GM19438 (cell line): ENCODE data around the gene ZYX.

Experiments
- ATAC-seq: cut with Tn5 transposase; IDR thresholded peaks from one replicate; pipeline ENCODE4 v1.9.1; 2021; ENCODE audit warnings: low read depth; ENCODE audit not compliant: unreplicated experiment

The ZYX gene, protein sequence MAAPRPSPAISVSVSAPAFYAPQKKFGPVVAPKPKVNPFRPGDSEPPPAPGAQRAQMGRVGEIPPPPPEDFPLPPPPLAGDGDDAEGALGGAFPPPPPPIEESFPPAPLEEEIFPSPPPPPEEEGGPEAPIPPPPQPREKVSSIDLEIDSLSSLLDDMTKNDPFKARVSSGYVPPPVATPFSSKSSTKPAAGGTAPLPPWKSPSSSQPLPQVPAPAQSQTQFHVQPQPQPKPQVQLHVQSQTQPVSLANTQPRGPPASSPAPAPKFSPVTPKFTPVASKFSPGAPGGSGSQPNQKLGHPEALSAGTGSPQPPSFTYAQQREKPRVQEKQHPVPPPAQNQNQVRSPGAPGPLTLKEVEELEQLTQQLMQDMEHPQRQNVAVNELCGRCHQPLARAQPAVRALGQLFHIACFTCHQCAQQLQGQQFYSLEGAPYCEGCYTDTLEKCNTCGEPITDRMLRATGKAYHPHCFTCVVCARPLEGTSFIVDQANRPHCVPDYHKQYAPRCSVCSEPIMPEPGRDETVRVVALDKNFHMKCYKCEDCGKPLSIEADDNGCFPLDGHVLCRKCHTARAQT

GRCh38 chr7:143380646-143381426, at the start of gene ZYX:
TSS of gene ZYX (plus strand) at chr7:143381345. CDS start at chr7:143381572, 227 bp downstream.
- ATAC-seq: peak; percentile 68

DNA sequence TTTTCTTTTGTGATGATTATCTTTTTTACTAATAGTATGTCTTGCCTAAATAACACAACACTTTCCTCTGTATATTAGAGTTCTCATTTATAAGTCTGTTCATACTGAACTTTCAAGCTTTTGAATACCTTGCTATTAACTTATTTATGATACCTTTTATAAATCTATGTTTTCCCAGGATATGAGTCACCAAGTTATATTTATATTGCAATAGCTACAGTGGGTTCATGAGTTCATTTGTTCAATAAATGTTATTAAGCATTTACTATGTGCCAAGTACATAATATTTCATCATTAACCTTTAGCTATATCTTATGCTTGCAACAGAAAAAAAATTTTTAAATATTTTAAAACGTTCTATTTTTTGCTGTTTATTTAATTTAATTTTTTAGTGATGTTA, 46.9 kb upstream of the ZYX start:
- ATAC-seq: no peak

- ATAC-seq: no peak
Measured at GRCh38 chr7:143337216-143337615, 43.9 kb upstream of the ZYX start.

DNA sequence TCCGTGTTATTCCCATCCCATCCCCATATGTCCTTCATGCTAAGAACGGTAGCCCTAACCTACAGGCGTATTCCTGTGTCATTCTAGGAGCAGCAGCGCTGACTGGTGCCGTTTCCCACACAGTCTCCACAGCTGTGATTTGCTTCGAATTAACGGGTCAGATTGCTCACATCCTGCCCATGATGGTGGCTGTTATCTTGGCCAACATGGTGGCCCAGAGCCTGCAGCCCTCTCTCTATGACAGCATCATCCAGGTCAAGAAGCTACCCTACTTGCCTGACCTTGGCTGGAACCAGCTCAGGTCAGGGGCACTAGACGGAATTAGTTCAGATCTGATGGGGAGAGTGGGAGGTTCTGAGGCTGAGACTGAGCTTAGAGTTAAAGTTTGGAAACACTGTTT, 39.3 kb upstream of the ZYX start:
- no peak for ATAC-seq

GRCh38 chr7:143343596-143343995, 37.5 kb upstream of the ZYX start:
- no peak for ATAC-seq

DNA sequence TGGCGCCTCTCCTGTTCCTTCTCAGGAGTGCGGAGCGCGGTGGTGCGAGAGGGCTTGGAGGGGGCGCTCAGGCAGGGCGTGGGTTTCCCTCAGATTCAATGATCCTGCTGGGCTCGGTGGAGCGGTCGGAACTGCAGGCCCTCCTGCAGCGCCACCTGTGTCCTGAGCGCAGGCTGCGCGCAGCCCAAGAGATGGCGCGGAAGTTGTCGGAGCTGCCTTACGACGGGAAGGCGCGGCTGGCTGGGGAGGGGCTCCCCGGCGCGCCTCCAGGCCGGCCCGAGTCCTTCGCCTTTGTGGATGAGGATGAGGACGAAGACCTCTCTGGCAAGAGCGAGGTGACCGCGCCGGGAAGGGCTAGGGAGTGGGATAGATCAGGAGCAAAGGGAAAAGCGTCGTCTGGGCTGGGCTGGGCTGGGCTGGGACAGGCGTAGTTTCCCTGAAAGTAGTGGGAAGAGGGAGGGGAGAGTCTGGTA, 35.7 kb upstream of the ZYX start:
- ATAC-seq: peak; percentile 93

- ATAC-seq: no peak
Measured at GRCh38 chr7:143346018-143346417, 35.1 kb upstream of the ZYX start.

GRCh38 chr7:143347950-143348349, 33.2 kb upstream of the ZYX start:
- ATAC-seq: no peak

DNA sequence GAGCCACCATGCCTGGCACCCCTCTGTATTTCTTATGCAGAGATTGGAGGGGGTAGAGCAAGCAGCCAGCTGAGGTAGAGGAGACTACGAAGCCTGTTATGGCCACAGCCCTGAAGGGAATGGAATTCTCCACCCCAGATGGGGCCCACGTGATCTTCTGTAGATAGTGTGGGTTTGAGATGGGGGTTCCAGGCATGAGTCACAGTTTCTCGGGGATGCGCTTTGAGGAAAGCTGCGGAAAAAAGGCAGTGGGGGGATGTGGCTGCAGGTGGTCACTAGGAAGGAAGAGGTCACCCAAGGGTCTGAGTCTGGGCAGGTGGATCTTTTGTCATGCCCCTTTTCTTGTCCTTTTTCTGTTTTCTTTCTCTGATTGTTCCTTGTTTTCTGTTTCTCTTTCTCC, 30.1 kb upstream of the ZYX start:
- no peak for ATAC-seq

GRCh38 chr7:143351574-143351973, 29.6 kb upstream of the ZYX start:
- no peak for ATAC-seq

DNA sequence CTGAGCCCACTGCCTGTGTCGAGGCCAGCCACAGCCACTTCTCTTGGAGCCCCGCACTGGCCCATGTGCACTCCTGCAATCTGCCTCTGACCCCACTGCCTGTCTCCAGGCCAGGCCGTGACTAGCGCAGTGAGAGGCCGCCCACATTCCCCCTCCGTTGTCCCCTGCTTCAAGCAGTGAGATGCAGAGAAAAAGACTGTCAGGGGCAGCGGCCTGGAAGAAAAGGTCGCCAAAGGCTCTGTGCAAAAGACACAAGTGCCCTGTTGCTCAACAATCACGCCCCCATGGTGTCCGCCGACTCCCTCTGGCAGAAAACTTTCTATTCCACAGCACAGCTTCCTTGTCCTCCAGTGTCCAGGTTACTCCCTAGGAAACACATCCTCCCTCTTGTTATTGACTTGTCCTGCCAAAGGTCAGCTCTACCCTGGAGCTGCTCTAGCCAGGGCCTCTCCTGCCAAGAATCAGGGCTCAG, 28.6 kb upstream of the ZYX start:
- ATAC-seq: no peak

- no peak for ATAC-seq
Measured at GRCh38 chr7:143354376-143354775, 26.8 kb upstream of the ZYX start.

DNA sequence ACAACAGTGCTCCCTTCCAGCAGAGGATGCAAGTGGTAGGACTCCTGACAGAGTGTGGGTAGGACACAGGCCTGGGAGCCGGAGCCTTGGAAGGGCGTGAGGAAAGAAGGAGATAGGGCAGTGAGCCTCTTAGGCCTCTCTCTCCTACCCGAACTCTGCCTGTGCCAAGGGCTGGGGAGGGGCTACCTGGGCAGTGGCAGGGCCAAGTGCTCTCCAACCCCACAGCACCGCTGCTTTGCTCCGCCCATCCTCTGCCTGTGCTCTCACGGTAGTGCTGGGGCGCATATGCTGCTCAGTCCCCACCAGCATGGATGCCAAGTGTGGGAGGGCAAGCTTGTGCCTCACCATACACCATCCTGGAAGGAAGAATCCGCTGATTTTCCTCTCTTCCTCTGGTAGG, 26.2 kb upstream of the ZYX start:
- ATAC-seq: no peak

GRCh38 chr7:143355450-143356385, 25.4 kb upstream of the ZYX start:
- ATAC-seq: no peak

DNA sequence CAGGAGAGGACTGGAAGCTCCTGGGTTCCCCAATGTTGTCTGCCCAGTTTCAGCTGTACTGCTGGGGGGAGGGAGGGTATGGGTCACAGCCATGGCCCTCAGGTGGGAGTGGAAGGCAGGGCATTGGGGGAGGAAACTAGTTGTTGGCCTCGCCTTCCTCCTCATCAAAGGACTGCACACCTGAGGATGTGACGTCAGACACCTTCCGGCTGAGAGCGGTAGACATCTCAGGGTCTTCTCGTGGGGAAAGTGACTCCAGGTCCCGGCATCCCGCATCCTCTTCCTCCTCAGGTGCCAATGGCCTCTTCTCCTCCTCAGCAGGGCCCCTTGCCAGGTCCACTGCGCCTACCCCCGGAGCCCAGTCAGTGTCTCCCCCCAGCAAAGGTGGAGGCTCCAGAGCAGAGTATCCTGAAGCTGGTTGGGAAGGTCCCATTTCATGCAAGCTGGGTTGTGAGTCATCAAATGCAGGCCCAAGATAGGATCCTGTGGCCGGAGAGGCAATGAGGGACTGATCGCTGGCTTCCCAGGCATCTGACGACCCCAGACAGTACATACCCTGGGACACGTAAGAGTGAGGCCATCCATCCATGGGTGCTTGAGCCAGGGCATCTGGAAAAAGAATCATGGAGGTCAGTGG, 24.6 kb upstream of the ZYX start:
- no peak for ATAC-seq

DNA sequence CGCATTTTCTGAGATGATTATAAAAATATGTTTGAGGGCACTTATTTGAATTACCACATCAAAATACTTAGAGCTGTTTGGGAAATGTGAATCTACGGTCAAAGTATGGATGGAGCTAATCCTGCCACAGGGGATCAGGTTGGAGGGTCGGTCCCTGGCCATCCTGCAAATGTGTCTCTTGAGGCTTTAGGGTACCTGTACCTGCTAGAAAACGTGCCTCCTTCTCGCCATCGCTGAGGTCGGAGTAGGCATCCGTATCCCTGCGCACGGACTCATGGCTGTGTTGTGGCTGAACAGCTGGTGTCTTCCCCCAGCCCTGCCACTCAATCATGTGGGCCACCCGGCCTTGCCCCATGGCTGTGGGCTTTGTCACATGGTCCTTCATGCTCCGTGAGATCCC, 22.5 kb upstream of the ZYX start:
- ATAC-seq: no peak

GRCh38 chr7:143359771-143360353, 21.3 kb upstream of the ZYX start:
- no peak for ATAC-seq

- no peak for ATAC-seq
Measured at GRCh38 chr7:143360788-143361551, 20.2 kb upstream of the ZYX start.
